Measurements from ENCODE around the gene SLC25A21.
"Not testable (repeated sequence)": the region's sequence is repeated elsewhere in the genome, so short reads cannot be mapped to it uniquely, and the experiment has no call there.

SLC25A21 gene

GRCh38 chr14:37187294-37187693, 14.9 kb upstream of the SLC25A21 start:
- DNase-seq (ENCODE audit: low read depth in 2 of 2, low spot score in 1 of 2): no peak

- no peak for DNase-seq (ENCODE audit: low read depth in 2 of 2, low spot score in 1 of 2)
These were observed 14.5 kb upstream of the SLC25A21 start for GRCh38 chr14:37186865-37187264.

- no peak for DNase-seq (ENCODE audit: low read depth in 2 of 2, low spot score in 1 of 2)
These were observed 13.3 kb upstream of the SLC25A21 start for GRCh38 chr14:37185670-37186069.

GRCh38 chr14:37184520-37184919, 12.1 kb upstream of the SLC25A21 start:
- DNase-seq (ENCODE audit: low read depth in 2 of 2, low spot score in 1 of 2): not testable (repeated sequence)

- DNase-seq (ENCODE audit: low read depth in 2 of 2, low spot score in 1 of 2): no peak
These were observed 9.0 kb upstream of the SLC25A21 start for GRCh38 chr14:37181441-37181840.

GRCh38 chr14:37180886-37181285, 8.5 kb upstream of the SLC25A21 start:
- not testable (repeated sequence) for DNase-seq (ENCODE audit: low read depth in 2 of 2, low spot score in 1 of 2)

- DNase-seq (ENCODE audit: low read depth in 2 of 2, low spot score in 1 of 2): no peak
These were observed 7.6 kb upstream of the SLC25A21 start for GRCh38 chr14:37179896-37180502.

GRCh38 chr14:37172936-37173614, 669 bp upstream of the SLC25A21 start:
- DNase-seq (ENCODE audit: low read depth in 2 of 2, low spot score in 1 of 2): no peak

GRCh38 chr14:37171678-37172023, 755 bp downstream of the SLC25A21 start:
- no peak for DNase-seq (ENCODE audit: low read depth in 2 of 2, low spot score in 1 of 2)

- no peak for DNase-seq (ENCODE audit: low read depth in 2 of 2, low spot score in 1 of 2)
These were observed 1.4 kb downstream of the SLC25A21 start for GRCh38 chr14:37170993-37171392.

GRCh38 chr14:37170237-37170636, 2.2 kb downstream of the SLC25A21 start:
- no peak for DNase-seq (ENCODE audit: low read depth in 2 of 2, low spot score in 1 of 2)

- no peak for DNase-seq (ENCODE audit: low read depth in 2 of 2, low spot score in 1 of 2)
These were observed 3.7 kb downstream of the SLC25A21 start for GRCh38 chr14:37168721-37169120.

GRCh38 chr14:37167151-37168047, 5.0 kb downstream of the SLC25A21 start:
- DNase-seq (ENCODE audit: low read depth in 2 of 2, low spot score in 1 of 2): no peak

- no peak for DNase-seq (ENCODE audit: low read depth in 2 of 2, low spot score in 1 of 2)
These were observed 6.6 kb downstream of the SLC25A21 start for GRCh38 chr14:37165794-37166193.

- DNase-seq (ENCODE audit: low read depth in 2 of 2, low spot score in 1 of 2): not testable (repeated sequence)
These were observed 10.1 kb downstream of the SLC25A21 start for GRCh38 chr14:37162307-37162706.

GRCh38 chr14:37157987-37158386, 14.4 kb downstream of the SLC25A21 start:
- no peak for DNase-seq (ENCODE audit: low read depth in 2 of 2, low spot score in 1 of 2)

- DNase-seq (ENCODE audit: low read depth in 2 of 2, low spot score in 1 of 2): no peak
These were observed 18.9 kb downstream of the SLC25A21 start for GRCh38 chr14:37153483-37153882.

- DNase-seq (ENCODE audit: low read depth in 2 of 2, low spot score in 1 of 2): no peak
These were observed 19.4 kb downstream of the SLC25A21 start for GRCh38 chr14:37153005-37153404.

GRCh38 chr14:37150414-37150813, 22.0 kb downstream of the SLC25A21 start:
- DNase-seq (ENCODE audit: low read depth in 2 of 2, low spot score in 1 of 2): no peak

GRCh38 chr14:37147310-37147880, 25.0 kb downstream of the SLC25A21 start:
- no peak for DNase-seq (ENCODE audit: low read depth in 2 of 2, low spot score in 1 of 2)

- not testable (repeated sequence) for DNase-seq (ENCODE audit: low read depth in 2 of 2, low spot score in 1 of 2)
These were observed 26.0 kb downstream of the SLC25A21 start for GRCh38 chr14:37146438-37146837.

GRCh38 chr14:37145395-37145794, 27.0 kb downstream of the SLC25A21 start:
- no peak for DNase-seq (ENCODE audit: low read depth in 2 of 2, low spot score in 1 of 2)
